Mesodermal cell (in vitro differentiated cells): ENCODE data around the gene FLRT1.
A peak's percentile ranks its signal among the peaks of the same experiment; 100 is the strongest.
"Not testable (repeated sequence)": the region's sequence is repeated elsewhere in the genome, so short reads cannot be mapped to it uniquely, and the experiment has no call there.

Experiments used
- H3K27ac ChIP-seq: 2 replicates; pipeline ENCODE4 v1.7.0; 2013; ENCODE audit warnings: mild to moderate bottlenecking, low read depth, low read length, moderate library complexity; ENCODE audit not compliant: severe bottlenecking
- H3K36me3 ChIP-seq: 2 replicates; pipeline ENCODE4 v1.7.1; 2013; ENCODE audit warnings: mild to moderate bottlenecking, low read length, moderate library complexity; ENCODE audit not compliant: control insufficient read depth, insufficient read depth
- H3K4me1 ChIP-seq: one replicate; pipeline ENCODE4 v1.7.1; 2013; ENCODE audit warnings: mild to moderate bottlenecking, low read length; ENCODE audit not compliant: insufficient read depth, control insufficient read depth, poor library complexity, severe bottlenecking
- H3K4me3 ChIP-seq: 2 replicates; pipeline ENCODE4 v1.7.0; 2013; ENCODE audit warnings: low read length, control low read depth, mild to moderate bottlenecking; ENCODE audit not compliant: insufficient read depth, poor library complexity, severe bottlenecking; ENCODE audit errors: extremely low read depth
- H3K9me3 ChIP-seq: 2 replicates; pipeline ENCODE4 v1.7.1; 2013; ENCODE audit warnings: mild to moderate bottlenecking, low read length, moderate library complexity; ENCODE audit not compliant: control insufficient read depth
- WGBS, 2 experiments: methylation state at CpG; one replicate each; pipeline ENCODE4 v1.1.5; 2013; ENCODE audit warnings: missing lambda C conversion rate in 2 of 2; ENCODE audit not compliant: insufficient coverage in 2 of 2; 5-methylcytosine and 5-hydroxymethylcytosine counted together

Gene FLRT1

DNA sequence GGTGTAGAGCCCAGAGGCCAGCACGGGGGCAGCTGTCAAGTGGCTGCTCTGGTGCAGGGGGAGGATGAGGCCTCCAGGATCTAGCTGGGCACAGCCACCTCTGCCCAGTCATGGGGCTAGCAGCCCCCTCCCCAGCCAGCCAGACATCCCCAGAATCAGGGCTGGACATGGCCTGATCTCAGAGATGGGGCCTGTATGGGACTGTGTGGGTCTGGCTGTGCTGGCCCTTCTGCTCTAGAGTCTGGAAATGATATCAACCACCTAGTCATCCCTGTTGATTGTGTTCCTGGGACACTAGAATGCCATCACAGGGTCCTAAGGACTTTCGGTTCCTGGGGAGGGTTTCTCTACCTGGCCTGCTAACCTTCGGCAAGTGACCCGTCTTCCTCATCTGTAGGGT is 2.8 kb downstream of the FLRT1 start:
- no peak overlapping the region for H3K27ac ChIP-seq
- no peaks in the 10 kb centered on the region for H3K36me3 ChIP-seq
- no peak overlapping the region for H3K4me3 ChIP-seq
- no peaks in the 10 kb centered on the region for H3K9me3 ChIP-seq
- H3K4me1 ChIP-seq = no peaks in the 10 kb centered on the region
- 100% methylated on average over 1 to 2 of the region's 4 CpGs for WGBS, 2 experiments

DNA sequence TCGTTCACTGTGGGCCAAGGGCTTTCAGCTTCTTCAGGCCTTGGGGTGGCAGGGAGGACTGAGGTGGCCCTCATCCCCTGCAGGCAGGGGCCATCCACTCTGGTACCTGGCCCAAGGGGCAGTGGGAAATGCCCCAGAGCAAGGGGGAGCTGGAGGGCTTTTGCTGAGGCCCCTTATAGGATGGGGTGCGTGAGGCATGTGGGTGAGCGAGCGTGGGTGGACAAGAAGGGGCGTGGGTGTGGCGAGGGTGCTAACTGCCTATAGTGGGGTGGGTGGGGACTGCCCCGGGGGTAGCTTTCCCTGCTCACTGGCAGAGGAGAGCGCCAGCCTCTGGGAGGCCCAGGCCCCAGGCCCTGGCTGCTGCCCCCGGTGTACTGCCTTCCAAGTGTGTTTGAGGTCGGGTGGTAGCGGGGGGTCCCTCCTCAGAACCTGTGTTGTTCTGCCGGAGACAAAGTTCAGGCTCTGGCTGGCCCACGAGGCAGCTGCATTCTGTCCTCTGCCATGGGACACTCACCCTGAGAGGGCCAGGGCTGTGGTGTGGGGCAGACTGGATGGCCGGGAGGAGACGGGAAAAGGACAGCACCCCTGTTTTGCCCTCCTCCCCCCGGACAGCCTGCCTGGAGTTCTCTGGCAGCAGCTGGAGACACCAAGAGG is 3.4 kb downstream of the FLRT1 start:
- no peaks in the 10 kb centered on the region for H3K9me3 ChIP-seq
- no peaks in the 10 kb centered on the region for H3K4me1 ChIP-seq
- no peak overlapping the region for H3K4me3 ChIP-seq
- H3K27ac ChIP-seq = no peak overlapping the region
- WGBS, 2 experiments = 82 to 89% methylated on average over 15 to 16 of the region's 16 CpGs
- no peaks in the 10 kb centered on the region for H3K36me3 ChIP-seq

DNA sequence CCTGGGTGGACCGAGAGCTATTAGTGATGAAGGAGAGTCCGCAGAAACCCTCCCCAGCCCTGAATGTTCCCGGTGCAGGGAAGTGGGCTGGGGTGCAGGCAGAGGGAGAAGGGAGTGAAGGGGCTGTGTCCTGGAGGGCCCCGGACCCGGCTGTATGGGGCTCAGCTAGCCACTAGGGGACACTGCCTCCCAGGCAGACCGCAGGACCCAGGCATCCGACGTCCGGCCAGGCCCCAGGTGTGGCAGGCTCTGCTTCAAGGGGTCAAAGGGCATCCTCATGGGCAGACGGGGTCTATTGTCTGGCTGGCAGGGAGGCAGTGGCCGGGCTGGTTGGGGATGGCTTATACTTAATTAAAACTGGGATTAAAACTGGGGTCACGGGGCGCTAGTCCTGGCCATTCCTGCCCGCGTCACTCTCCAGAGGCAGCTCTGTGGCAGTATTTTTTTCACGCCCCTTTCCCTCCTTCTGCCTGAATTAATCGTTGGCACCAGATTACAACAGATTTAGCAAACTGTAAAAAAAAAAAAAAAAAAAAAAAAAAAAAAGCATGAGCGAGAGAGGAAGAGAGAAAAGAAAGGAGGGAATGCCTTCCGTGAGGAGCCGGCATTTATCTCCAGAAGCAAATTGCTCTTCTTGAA is 5.1 kb downstream of the FLRT1 start:
- 59 to 61% methylated on average over 10 to 16 of the region's 20 CpGs for WGBS, 2 experiments
- Histone ChIP-seq H3K4me3 (no peak overlapping the region), H3K9me3 (no peaks in the 10 kb centered on the region), H3K27ac (no peak overlapping the region), H3K36me3 (no peaks in the 10 kb centered on the region), H3K4me1 (no peaks in the 10 kb centered on the region)

DNA sequence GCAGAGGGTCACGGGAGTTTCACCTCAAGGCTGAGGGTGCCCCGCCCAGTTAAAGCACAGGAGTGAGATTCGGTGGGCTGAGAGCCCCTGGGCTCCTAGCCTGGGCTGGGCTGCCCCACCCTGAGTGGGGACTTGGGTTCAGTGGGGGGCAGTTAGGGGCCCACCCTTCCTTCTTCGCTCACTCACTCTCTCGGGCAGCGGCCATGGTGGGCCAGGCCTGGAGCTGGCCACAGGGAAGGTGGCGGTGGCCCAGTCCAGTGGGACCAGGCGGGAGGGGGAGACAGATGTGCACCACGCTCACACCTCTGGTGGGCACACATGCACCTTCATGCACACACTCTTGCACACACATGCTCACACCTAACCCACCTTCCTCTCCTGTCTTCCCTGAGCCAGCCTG is 6.1 kb downstream of the FLRT1 start:
- no peaks in the 10 kb centered on the region for H3K9me3 ChIP-seq
- H3K36me3 ChIP-seq = no peaks in the 10 kb centered on the region
- H3K4me3 ChIP-seq = no peak overlapping the region
- no peak overlapping the region for H3K27ac ChIP-seq
- no peaks in the 10 kb centered on the region for H3K4me1 ChIP-seq
- WGBS, 2 experiments = 94% methylated on average over 6 to 8 of the region's 9 CpGs

DNA sequence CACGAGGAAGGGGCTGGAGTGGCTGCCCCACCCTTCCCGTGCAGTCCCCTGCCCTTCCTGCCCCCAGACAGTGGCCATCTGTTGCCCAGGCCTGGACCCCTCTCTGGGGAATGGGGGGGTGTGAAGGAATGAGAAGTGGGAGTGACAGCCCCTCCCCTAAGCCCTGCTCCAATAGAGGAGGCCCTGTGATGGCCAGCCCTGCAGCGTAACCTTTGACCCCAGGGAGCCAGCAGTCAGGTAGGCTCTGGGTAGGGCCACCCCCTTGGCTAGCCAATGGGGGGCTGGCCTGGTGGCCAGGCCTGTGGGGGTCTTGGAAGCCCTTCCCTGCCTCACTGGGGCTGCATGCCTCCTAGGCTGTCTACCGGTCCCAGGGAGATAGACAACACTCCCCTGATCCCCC is 6.6 kb downstream of the FLRT1 start:
- Histone ChIP-seq H3K27ac (no peak overlapping the region), H3K4me1 (no peaks in the 10 kb centered on the region), H3K9me3 (no peaks in the 10 kb centered on the region), H3K36me3 (no peaks in the 10 kb centered on the region), H3K4me3 (no peak overlapping the region)
- WGBS, 2 experiments = 100% methylated on average over 1 to 2 of the region's 4 CpGs

DNA sequence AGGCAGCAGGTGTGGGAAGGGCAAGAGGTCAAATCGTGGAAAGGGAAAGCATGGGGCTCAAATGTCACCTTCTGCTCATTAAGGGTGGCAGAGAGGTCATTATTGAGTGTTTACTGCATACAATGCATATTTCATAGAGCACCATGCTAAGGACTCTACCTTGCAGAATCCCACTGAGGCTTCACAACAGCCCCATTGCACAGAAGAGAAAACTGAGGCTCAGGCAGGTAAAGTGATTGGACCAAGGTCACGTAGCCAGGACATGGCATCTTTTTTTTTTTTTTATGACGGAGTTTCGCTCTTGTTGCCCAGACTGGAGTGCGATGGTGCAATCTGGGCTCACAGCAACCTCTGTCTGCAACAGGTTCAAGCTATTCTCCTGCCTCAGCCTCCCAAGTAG is 7.8 kb downstream of the FLRT1 start:
- no peaks in the 10 kb centered on the region for H3K9me3 ChIP-seq
- WGBS, 2 experiments = 85 to 100% methylated on average over 4 of the region's 5 CpGs

DNA sequence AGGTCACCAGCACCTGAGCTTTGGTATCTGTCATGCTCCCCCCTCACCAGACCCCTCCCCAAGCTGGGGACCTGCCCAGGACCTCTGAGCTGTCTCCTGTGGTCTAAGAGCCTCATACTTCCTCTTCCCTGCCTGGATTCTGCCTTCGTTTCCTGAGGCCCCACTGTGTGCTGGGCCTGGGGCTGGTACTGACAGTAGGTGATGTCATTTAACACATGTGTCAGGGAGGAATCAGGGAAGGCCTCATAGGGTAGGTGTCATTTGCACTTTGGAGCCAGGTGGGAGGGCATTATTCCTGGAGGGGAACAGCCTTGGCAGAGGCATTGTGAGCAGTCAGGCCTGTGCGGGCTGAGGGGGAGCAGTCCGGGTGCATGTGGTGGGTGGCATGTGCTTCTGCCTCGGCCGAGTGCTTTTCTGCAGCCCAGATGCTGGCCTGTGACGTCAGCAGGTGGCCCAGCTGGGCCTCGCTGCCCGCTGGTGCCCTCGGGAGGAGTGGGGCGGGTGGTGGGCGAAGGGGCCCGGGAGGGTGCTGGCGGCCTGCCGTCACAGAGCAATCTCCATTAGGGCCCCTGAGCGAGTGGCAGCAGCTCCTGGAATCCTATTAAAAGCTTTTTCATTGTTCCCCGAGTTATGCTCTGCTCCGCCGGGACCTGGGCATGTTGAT is 9.1 kb downstream of the FLRT1 start:
- Histone ChIP-seq H3K4me1 (peaks cover 10% of the 10 kb centered on the region), H3K27ac (no peak overlapping the region), H3K36me3 (no peaks in the 10 kb centered on the region), H3K4me3 (no peak overlapping the region), H3K9me3 (no peaks in the 10 kb centered on the region)
- 86 to 93% methylated on average over 17 of the region's 18 CpGs for WGBS, 2 experiments

More for the DNA sequence above, 7.8 kb downstream of the FLRT1 start:
- no peak overlapping the region for H3K27ac ChIP-seq
- peaks cover 6% of the 10 kb centered on the region for H3K4me1 ChIP-seq
- no peaks in the 10 kb centered on the region for H3K36me3 ChIP-seq
- no peak overlapping the region for H3K4me3 ChIP-seq

DNA sequence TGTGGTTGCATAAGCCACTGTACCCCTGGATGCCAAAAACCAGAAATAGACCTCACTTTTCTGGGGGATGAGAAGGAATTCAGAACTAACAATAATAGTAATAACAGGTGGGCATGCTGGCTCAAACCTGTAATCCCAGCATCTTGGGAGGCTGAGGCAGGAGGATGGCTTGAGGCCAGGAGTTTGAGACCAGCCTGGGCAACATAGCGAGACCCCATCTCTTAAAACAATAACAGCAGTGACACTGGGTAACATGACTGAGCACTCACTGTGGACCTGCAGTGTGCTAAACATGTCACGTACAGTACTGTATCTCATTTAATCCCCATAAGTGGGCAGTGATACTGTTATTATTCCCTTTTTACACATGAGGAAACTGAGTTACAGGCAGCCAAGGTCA is 10.0 kb downstream of the FLRT1 start:
- no peaks in the 10 kb centered on the region for H3K9me3 ChIP-seq
- H3K4me1 ChIP-seq = peaks cover 10% of the 10 kb centered on the region
- H3K4me3 ChIP-seq = no peak overlapping the region
- no peaks in the 10 kb centered on the region for H3K36me3 ChIP-seq
- 91 to 93% methylated on average over 2 of the region's 2 CpGs for WGBS, 2 experiments
- H3K27ac ChIP-seq = no peak overlapping the region

DNA sequence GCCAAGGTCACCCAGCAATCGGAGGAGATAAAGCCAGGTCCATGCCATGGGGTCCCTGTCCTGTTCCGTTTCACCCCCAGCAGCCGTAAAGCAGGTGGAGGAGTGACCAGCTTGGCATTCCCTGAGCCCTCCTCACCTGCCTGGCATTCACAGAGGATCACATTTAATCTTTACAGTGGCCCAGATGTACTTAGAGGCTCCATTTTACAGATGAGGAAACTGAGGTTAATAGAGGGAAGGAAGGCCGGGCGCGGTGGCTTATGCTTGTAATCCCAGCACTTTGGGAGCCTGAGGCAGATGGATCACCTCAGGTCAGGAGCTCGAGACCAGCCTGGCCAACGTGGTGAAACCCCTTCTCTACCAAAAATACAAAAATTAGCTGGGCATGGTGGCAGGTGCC is 11.6 kb downstream of the FLRT1 start:
- H3K4me1 ChIP-seq = peaks cover 10% of the 10 kb centered on the region
- H3K36me3 ChIP-seq, H3K4me3 ChIP-seq, H3K27ac ChIP-seq, H3K9me3 ChIP-seq: not testable (repeated sequence)
- 92 to 95% methylated on average over 4 to 6 of the region's 8 CpGs for WGBS, 2 experiments

DNA sequence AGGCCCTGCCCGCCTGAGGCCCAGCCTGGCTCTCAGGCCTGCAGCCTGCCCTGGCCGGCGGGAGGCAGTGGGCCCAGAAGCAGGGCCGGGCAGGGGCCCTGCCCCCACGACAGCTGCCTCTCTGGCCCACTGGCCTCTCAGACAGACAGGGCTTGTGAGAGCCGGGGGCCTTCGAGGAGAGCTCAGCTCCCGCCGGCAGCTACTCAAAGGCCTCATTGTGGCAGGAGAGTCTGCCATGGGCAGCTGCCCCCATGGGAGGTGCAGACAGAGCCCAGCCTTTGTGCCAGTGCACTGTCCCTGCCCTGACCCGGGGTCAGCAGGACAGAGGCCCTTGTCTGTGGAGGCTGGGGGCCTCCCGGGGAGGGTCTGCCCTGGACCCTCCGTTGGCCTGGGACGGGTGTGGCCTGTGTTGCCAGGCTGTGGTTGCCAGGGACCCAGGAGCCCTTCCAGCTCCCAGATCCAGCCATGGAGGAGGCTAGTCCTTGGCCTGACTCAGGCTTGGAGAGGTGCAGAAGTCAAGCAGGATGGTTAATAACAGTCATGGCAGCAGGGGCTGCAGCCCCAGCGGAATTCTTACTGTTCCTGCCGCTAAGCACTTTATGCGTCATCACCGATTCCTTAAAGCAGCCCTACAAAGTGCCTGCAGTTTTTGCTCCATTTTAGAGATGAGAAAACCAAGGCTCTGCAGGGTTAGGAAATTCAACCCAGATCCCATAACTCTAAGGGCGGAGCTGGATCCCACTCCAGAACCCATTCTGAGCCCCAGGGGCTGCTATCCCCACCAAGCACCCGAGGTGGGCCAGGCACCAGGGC is 12.5 kb downstream of the FLRT1 start:
- Histone ChIP-seq H3K9me3 (no peaks in the 10 kb centered on the region), H3K27ac (peak overlapping the region; percentile 66), H3K4me3 (no peak overlapping the region), H3K4me1 (peaks cover 15% of the 10 kb centered on the region), H3K36me3 (no peaks in the 10 kb centered on the region)
- WGBS, 2 experiments = 71 to 73% methylated on average over 15 to 19 of the region's 19 CpGs
